ENCODE data around the gene STKLD1.
A peak's percentile ranks its signal among the peaks of the same experiment; 100 is the strongest.
"Not testable (repeated sequence)": the region's sequence is repeated elsewhere in the genome, so short reads cannot be mapped to it uniquely, and the experiment has no call there.

The STKLD1 gene

GRCh38 chr9:133382507-133383141 is 6.5 kb downstream of the STKLD1 start:
- DNase-seq (ENCODE audit: low read depth in 2 of 2, low spot score in 1 of 2) = no peak

- no peak for DNase-seq (ENCODE audit: low read depth in 2 of 2, low spot score in 1 of 2)
Observed at GRCh38 chr9:133383438-133383837, 7.3 kb downstream of the STKLD1 start.

GRCh38 chr9:133384736-133385321 is 8.7 kb downstream of the STKLD1 start:
- DNase-seq (ENCODE audit: low read depth in 2 of 2, low spot score in 1 of 2) = no peak

GRCh38 chr9:133385452-133385851 is 9.3 kb downstream of the STKLD1 start:
- no peak for DNase-seq (ENCODE audit: low read depth in 2 of 2, low spot score in 1 of 2)

- DNase-seq (ENCODE audit: low read depth in 2 of 2, low spot score in 1 of 2) = no peak
Observed at GRCh38 chr9:133386338-133386737, 10.2 kb downstream of the STKLD1 start.

- no peak for DNase-seq (ENCODE audit: low read depth in 2 of 2, low spot score in 1 of 2)
Observed at GRCh38 chr9:133387680-133388079, 11.5 kb downstream of the STKLD1 start.

- no peak for DNase-seq (ENCODE audit: low read depth in 2 of 2, low spot score in 1 of 2)
Observed at GRCh38 chr9:133389025-133389557, 12.9 kb downstream of the STKLD1 start.

- no peak for DNase-seq (ENCODE audit: low read depth in 2 of 2, low spot score in 1 of 2)
Observed at GRCh38 chr9:133389562-133389961, 13.4 kb downstream of the STKLD1 start.

GRCh38 chr9:133390713-133391112 is 14.5 kb downstream of the STKLD1 start:
- DNase-seq (ENCODE audit: low read depth in 2 of 2, low spot score in 1 of 2) = no peak

- not testable (repeated sequence) for DNase-seq (ENCODE audit: low read depth in 2 of 2, low spot score in 1 of 2)
Observed at GRCh38 chr9:133391449-133391848, 15.3 kb downstream of the STKLD1 start.

- not testable (repeated sequence) for DNase-seq (ENCODE audit: low read depth in 2 of 2, low spot score in 1 of 2)
Observed at GRCh38 chr9:133392308-133392707, 16.1 kb downstream of the STKLD1 start.

- no peak for DNase-seq (ENCODE audit: low read depth in 2 of 2, low spot score in 1 of 2)
Observed at GRCh38 chr9:133393399-133393798, 17.2 kb downstream of the STKLD1 start.

- DNase-seq (ENCODE audit: low read depth in 2 of 2, low spot score in 1 of 2) = no peak
Observed at GRCh38 chr9:133394687-133395271, 18.6 kb downstream of the STKLD1 start.

GRCh38 chr9:133396952-133397351 is 20.8 kb downstream of the STKLD1 start:
- DNase-seq (ENCODE audit: low read depth in 2 of 2, low spot score in 1 of 2) = no peak

GRCh38 chr9:133397370-133397769 is 21.2 kb downstream of the STKLD1 start:
- DNase-seq (ENCODE audit: low read depth in 2 of 2, low spot score in 1 of 2) = no peak

- DNase-seq (ENCODE audit: low read depth in 2 of 2, low spot score in 1 of 2) = no peak
Observed at GRCh38 chr9:133397895-133398294, 21.7 kb downstream of the STKLD1 start.

GRCh38 chr9:133400292-133400691 is 24.1 kb downstream of the STKLD1 start:
- no peak for DNase-seq (ENCODE audit: low read depth in 2 of 2, low spot score in 1 of 2)

- DNase-seq (ENCODE audit: low read depth in 2 of 2, low spot score in 1 of 2) = no peak
Observed at GRCh38 chr9:133401588-133401987, 25.4 kb downstream of the STKLD1 start.

- DNase-seq (ENCODE audit: low read depth in 2 of 2, low spot score in 1 of 2) = no peak
Observed at GRCh38 chr9:133402689-133403088, 26.5 kb downstream of the STKLD1 start.

- peak; percentile 17 to 20 for DNase-seq (ENCODE audit: low read depth in 2 of 2, low spot score in 1 of 2)
Observed at GRCh38 chr9:133403766-133404453, 27.7 kb downstream of the STKLD1 start.

- DNase-seq (ENCODE audit: low read depth in 2 of 2, low spot score in 1 of 2) = no peak
Observed at GRCh38 chr9:133404454-133405002, 28.4 kb downstream of the STKLD1 start.

All from stimulated activated CD8-positive, alpha-beta memory T cell treated with anti-CD3 and anti-CD28 coated beads, Interleukin-4, amount 100 ng/mL, for 4 hours (primary cell).